ENCODE measurements around the gene TOMM34. TPM values are rescaled to one million over a fixed set of nuclear protein-coding genes. Genes with fewer than 3 reads are reported as not detected.

Gene TOMM34
- total and polyA plus RNA-seq, 2 of the 13 experiments (the other 11 are each of a cell fraction or from before 2014, with no cell fraction given), result 36.2 to 52.0 TPM

GRCh38 chr20:44967207-44967807 lies 7.1 kb upstream of the TOMM34 start:
- H3K27me3 ChIP-seq (ENCODE audit: control insufficient read depth in 1 of 2, insufficient read depth in 2 of 2, low read length in 2 of 2), result peaks cover 0 to 4% of the 10 kb centered on the region in 2 experiments; a peak in 1 of 5 replicates
- peaks cover 0 to 2% of the 10 kb centered on the region in 2 experiments; a peak in 4 of 5 replicates for H3K36me3 ChIP-seq (replicated peaks in 1 of 2; ENCODE audit: control insufficient read depth in 1 of 2, insufficient read depth in 2 of 2, low read length in 2 of 2)
- ChIA-PET CTCF (ENCODE audit: low intra/inter-chr PET ratio, low total read pairs) (no interaction called here), POLR2A (interaction anchor here (1.0 to 2.9 kb wide), 4 partner anchors 8 to 82 kb away, joined by 3 to 11 read pairs (median 6); partner anchors contain the start of genes TOMM34 and YWHAB)
- peak overlapping the region; percentile 98 for H3K4me2 ChIP-seq (ENCODE audit: low read depth, low read length)
- H3K9me3 ChIP-seq (ENCODE audit: low read length), result no peaks in the 10 kb centered on the region
- TSS peak; percentile 44 for BruUV-seq (replicated peaks)
- peak; percentile 45 for ATAC-seq
- H3K79me2 ChIP-seq (ENCODE audit: insufficient read depth, low read length), result peaks cover 48% of the 10 kb centered on the region
- in situ Hi-C loops (cut with HindIII; ENCODE audit: extremely low pct_ligation_motif_present, low pct_unique_long_range_greater_than_20kb) (no loop called here), intact Hi-C loops (cut with micrococcal nuclease; ENCODE audit: unreplicated experiment) (loop anchor here (2.0 kb wide), 2 partner anchors 57 to 83 kb away; partner anchors contain the start of genes PABPC1L and YWHAB)
- no peaks in the 10 kb centered on the region for H4K20me1 ChIP-seq (ENCODE audit: insufficient read depth, low read length)
- no peak for FAIRE-seq
- DNase-seq (ENCODE audit: low spot score), result peak; percentile 49
- no peak overlapping the region for H2AFZ ChIP-seq (ENCODE audit: low read length)
- peak overlapping the region; percentile 83 for H3K9ac ChIP-seq (ENCODE audit: insufficient read depth, low read depth, low read length)
- H3K27ac ChIP-seq (ENCODE audit: extremely low read length, insufficient read depth, low read length), result peak overlapping the region; percentile 81
- H3K4me1 ChIP-seq (ENCODE audit: insufficient read depth, low read length), result peaks cover 60% of the 10 kb centered on the region
- H3K4me3 ChIP-seq (replicated peaks in 1 of 3; ENCODE audit: insufficient read depth in 1 of 3, low read depth in 2 of 3, low read length in 3 of 3), result peak overlapping the region; percentile 83 to 100 (median 87)
- WGBS (ENCODE audit: low lambda C conversion rate), result 1% methylated on average over 5 of the region's 5 CpGs
- TF ChIP-seq SRF (IDR thresholded peaks at IDR 0.05; ENCODE audit: low read depth, low read length), result no peak
- no peak for TF ChIP-seq ZNF138 (CRISPR knock-in tag; IDR thresholded peaks at IDR 0.05; ENCODE audit: low read depth)
- 0 out of 2 replicates have a peak, but pooled peaks have one; percentile 19 for TF ChIP-seq ELF3 (CRISPR knock-in tag; IDR thresholded peaks at IDR 0.05)
- peak; percentile 29; the same call in 1 of the 2 replicates for TF ChIP-seq HOXA3 (CRISPR knock-in tag; IDR thresholded peaks at IDR 0.05)
- TF ChIP-seq UBTF (CRISPR knock-in tag; IDR thresholded peaks at IDR 0.05), result 0 out of 2 replicates have a peak, but pooled peaks have one; percentile 27
- TF ChIP-seq CCDC6 (CRISPR knock-in tag; IDR thresholded peaks at IDR 0.05), result no peak
- TF ChIP-seq HNF4A (CRISPR knock-in tag; IDR thresholded peaks at IDR 0.05), result 0 out of 2 replicates have a peak, but pooled peaks have one; percentile 14
- no peak for TF ChIP-seq TBX2 (CRISPR knock-in tag; IDR thresholded peaks at IDR 0.05; ENCODE audit: borderline replicate concordance)
- 0 out of 2 replicates have a peak, but pooled peaks have one; percentile 27 for TF ChIP-seq IRX3 (CRISPR knock-in tag; IDR thresholded peaks at IDR 0.05; ENCODE audit: borderline replicate concordance, low read depth)
- TF ChIP-seq ZNF781 (CRISPR knock-in tag; IDR thresholded peaks at IDR 0.05; ENCODE audit: borderline replicate concordance, not compliant biosample characterization), result no peak
- no peak for TF ChIP-seq NFAT5 (CRISPR knock-in tag; IDR thresholded peaks at IDR 0.05)
- TF ChIP-seq SKIL (CRISPR knock-in tag; IDR thresholded peaks at IDR 0.05; ENCODE audit: borderline replicate concordance), result no peak
